Epithelial cell of prostate (primary cell): ENCODE results near the gene CD79B.
"Not testable (repeated sequence)": the region's sequence is repeated elsewhere in the genome, so short reads cannot be mapped to it uniquely, and the experiment has no call there.

ENCODE experiments used
- DNase-seq: peaks from one replicate; pipeline ENCODE4 v3.0.0-alpha.2; 2011; ENCODE audit warnings: low read depth, low spot score
- H3K27ac ChIP-seq: fragments of 450-650 bp; 2 replicates; pipeline ENCODE4 v1.5.1; 2017; ENCODE audit warnings: mild to moderate bottlenecking

Gene CD79B

GRCh38 chr17:63916566-63917185 lies 15.5 kb downstream of the CD79B start:
- no peak overlapping the region for H3K27ac ChIP-seq
- DNase-seq: no peak

- H3K27ac ChIP-seq: not testable (repeated sequence)
Measured at GRCh38 chr17:63915753-63916152, 16.4 kb downstream of the CD79B start.

DNA sequence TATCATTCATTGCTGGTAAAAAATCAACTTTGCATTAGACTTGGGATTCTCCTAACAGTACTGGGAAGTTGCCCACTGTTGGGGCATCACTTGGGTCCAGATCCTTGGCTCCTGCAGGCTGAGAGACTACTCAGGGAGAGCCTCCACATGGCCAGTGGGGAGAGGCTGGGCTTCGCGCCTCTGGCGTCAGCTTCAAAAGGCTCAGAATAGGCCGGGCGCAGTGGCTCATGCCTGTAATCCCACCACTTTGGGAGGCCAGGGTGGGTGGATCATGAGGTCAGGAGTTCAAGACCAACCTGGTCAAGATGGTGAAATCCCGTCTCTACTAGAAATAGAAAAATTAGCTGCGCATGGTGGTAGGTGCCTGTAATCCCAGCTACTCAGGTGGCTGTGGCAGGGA lies 17.7 kb downstream of the CD79B start:
- no peak for DNase-seq
- H3K27ac ChIP-seq: no peak overlapping the region

More at GRCh38 chr17:63915753-63916152, 16.4 kb downstream of the CD79B start:
- not testable (repeated sequence) for DNase-seq

- no peak for DNase-seq
- no peak overlapping the region for H3K27ac ChIP-seq
Measured at GRCh38 chr17:63911657-63912100, 20.5 kb downstream of the CD79B start.

- H3K27ac ChIP-seq: no peak within 1 kb of the TSS
- DNase-seq: no peak
Measured at GRCh38 chr17:63911041-63911635, 21.0 kb downstream of the CD79B start, which contains the start of gene CSHL1. Gene CSHL1, minus strand, starts transcription at chr17:63911258. Its CDS starts 62 bp downstream, at chr17:63911196.

DNA sequence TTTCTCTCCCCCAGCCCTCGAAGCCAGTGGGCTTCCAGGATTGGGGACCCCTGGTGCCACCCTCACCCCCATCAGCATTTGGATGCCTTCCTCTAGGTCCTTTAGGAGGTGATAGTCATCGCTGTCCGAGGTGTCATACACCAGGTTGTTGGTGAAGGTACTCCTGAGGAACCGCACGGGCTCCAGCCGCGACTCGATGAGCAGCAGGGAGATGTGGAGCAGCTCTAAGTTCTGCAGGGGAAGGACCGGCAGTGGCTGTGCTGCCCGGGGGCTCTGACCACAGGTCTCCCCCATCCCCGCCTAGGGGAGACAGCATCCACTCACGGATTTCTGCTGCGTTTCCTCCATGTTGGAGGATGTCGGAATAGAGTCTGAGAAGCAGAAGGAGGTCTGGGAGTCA lies 22.0 kb downstream of the CD79B start:
- H3K27ac ChIP-seq: no peak overlapping the region
- no peak for DNase-seq

- not testable (repeated sequence) for DNase-seq, H3K27ac ChIP-seq
Measured at GRCh38 chr17:63909586-63909985, 22.5 kb downstream of the CD79B start.

DNA sequence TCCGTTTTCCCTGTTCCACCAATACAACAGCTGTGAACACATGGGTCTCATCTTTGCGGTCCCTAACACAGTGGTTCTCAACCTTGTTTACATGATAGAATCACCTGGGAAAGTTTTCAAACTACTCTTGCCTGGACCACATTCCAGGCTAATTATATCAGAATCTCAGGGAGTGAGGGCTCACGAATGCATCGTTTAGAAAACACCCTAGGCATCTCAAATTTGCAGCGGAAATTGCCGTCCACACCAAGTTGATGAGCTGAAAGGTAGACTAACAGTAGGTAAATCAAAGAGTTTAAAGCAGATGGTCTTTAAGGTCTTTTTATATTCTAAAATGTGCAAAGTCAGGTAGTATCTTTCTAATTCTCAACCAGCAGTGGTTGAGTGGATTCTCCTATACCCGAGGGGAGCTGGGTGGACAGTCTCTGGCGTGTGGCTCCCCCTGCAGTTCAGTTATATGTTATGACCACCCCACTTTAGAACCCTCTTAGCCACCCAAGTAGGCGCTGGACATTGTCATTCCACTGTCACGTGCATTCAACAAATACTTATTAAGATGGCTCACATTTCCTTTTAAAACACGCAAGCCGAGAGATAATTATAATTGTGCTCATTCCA lies 24.9 kb downstream of the CD79B start:
- H3K27ac ChIP-seq, DNase-seq: not testable (repeated sequence)

DNA sequence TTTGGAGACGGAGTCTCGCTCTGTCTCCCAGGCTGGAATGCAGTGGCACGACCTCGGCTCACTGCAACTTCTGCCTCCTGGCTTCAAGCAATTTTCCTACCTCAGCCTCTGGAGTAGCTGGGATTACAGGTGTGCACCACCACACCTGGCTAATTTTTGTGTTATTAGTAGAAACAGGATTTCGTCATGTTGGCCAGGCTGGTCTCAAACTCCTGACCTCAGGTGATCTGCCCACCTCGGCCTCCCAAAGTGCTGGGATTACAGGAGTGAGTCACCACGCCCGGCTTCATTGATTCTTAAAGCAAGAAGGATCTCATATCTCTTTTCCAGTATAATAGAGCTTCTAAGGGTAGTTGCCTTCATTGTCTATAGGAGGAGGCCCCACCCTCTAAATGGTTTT lies 27.3 kb downstream of the CD79B start:
- DNase-seq, H3K27ac ChIP-seq: not testable (repeated sequence)

- not testable (repeated sequence) for H3K27ac ChIP-seq, DNase-seq
Measured at GRCh38 chr17:63903787-63904201, 28.3 kb downstream of the CD79B start.

DNA sequence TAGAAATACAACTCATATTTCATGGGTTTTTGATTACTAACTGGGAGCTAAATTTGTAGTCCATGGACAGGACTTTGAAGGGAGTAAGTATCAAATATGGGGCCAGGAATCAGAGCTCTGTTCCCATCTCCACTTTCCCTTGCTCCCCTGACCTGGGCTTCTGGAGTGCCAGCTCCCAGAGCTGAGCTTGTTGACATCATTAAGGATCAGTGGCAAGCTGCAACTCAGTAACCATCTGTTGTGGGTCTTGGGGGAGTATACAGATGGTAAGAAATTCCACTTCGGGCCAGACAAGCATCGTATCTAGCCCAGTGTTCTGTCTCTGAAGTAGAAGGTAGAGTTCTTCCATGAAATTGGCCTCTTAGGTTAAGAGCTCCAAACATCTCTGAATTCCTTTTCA lies 30.2 kb downstream of the CD79B start:
- H3K27ac ChIP-seq, DNase-seq: not testable (repeated sequence)

- DNase-seq: not testable (repeated sequence)
Measured at GRCh38 chr17:63898899-63899798, 33.0 kb downstream of the CD79B start.

DNA sequence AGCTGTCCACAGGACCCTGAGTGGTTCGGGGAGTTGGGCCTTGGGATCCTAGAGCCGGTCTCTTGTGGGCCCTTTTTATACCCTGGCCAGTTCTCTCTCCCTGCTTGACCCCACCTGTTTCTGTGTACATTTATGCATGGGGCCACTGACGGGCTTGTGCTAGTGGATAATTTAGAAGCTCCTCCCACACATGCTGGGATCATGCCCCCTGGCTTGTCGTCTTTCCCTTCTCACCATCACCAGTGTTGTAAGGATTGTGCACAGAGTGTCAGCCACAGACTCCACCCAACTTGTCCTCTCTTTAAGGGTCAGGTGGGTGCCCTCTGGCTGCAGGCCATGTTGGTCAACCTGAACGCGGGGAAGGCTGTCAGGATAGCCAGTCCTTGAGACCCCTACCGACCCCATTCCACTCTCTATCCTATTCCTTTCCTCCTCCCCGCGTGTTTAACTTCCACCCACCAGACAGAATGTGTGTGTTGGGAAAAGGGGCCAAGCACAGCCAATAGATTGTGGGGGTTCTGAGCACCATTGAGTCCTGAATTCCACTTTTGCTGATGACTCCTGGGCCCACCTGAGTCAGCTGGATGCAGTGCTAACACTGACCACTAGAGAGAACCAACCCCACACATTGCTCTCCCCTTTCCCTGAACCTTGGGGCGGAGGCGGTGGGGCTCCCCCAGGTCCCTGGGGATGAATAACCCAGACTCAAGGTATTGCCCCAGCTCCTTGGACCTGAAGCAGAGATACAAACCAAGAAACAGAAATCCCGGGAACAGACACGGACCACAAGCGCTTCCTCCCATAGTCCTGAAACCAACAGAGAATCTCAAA lies 35.4 kb downstream of the CD79B start, which contains the start of gene CSH1:
Gene CSH1, minus strand, starts transcription at position 51 of the 831 bp plus-strand sequence. CDS start 63 bp downstream, outside the sequence.
- H3K27ac ChIP-seq, DNase-seq: not testable (repeated sequence)

More at GRCh38 chr17:63898899-63899798, 33.0 kb downstream of the CD79B start:
- H3K27ac ChIP-seq: not testable (repeated sequence)

DNA sequence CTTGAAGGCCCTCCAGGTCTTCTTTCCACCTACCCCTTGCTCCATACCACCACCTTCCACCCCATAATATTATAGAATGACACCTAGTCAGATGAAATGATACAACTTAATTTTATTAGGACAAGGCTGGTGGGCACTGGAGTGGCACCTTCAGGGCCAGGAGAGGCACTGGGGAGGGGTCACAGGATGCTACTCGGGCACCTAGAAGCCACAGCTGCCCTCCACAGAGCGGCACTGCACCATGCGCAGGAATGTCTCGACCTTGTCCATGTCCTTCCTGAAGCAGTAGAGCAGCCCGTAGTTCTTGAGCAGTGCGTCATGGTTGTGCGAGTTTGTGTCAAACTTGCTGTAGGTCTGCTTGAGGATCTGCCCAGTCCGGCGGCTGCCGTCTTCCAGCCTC lies 37.3 kb downstream of the CD79B start:
- H3K27ac ChIP-seq, DNase-seq: not testable (repeated sequence)

GRCh38 chr17:63894021-63894420 lies 38.1 kb downstream of the CD79B start:
- not testable (repeated sequence) for DNase-seq, H3K27ac ChIP-seq

- H3K27ac ChIP-seq, DNase-seq: not testable (repeated sequence)
Measured at GRCh38 chr17:63892316-63893037, 39.7 kb downstream of the CD79B start.

DNA sequence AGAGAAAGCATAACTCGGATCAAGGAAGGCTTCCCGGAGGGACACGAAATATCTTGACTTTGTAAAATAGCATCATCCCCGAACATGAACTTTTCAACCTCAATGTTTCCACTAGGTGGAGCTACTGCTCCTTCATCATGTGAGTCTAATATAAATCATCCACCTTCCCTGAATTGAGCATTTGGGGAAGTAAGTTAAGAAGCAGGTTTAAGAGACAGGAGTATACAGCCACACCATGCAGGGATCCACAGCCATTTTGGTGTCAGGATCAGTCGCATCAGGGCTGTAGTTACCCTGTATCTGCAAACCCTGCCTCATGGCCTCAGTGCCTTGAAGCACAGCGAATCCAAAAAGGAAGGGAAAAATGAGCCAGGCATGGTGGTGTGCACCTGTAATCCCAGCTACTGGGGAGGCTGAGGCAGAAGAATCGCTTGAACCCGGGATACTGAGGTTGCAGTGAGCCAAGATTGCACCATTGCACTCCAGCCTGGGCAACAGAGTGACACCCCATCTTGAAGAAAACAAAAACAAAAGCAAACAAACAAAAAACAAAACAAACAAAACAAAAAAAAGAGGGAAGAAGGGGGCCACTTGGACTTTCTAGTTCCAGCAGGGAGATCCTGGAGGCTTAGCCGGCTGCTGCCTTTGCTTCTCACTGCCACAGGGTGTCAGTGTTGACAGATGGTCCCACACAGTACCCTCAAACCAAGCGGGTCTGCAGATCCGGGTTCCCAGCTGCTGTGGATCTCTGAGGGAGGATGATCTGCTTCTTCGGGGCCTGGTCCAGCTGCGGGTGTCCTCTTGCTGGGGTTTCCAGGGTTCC lies 42.9 kb downstream of the CD79B start:
- not testable (repeated sequence) for DNase-seq, H3K27ac ChIP-seq

- H3K27ac ChIP-seq, DNase-seq: not testable (repeated sequence)
Measured at GRCh38 chr17:63885119-63885518, 47.0 kb downstream of the CD79B start.
